NCI-H748 (cell line): ENCODE results near the gene GIT2.

Source experiments
- DNase-seq: peaks from one replicate; lab custom pipeline; 2025; ENCODE audit not compliant: unreplicated experiment; lab: John Stamatoyannopoulos, UW

GIT2 gene

DNA sequence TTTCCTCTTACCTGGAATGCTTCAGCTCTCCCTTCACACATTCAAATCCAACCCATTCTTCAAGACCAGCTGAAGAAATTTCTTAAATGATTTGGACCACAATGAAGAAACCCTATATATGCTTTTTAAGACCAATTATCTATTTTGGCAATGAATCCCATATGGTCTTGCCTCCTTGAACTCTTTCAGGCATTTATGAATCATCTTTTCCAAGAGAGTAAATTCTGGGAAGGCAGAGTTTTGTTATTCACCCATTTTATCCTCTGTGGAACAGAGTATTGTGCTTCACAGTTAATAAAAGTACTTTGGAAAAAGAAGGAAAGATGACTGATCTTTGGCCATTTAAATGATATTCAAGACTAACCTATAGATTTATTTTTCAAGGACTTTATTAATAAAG is 14.0 kb downstream of the GIT2 start:
- no peak for DNase-seq

- DNase-seq = no peak
Measured at GRCh38 chr12:109981311-109981710, 14.9 kb downstream of the GIT2 start.

DNA sequence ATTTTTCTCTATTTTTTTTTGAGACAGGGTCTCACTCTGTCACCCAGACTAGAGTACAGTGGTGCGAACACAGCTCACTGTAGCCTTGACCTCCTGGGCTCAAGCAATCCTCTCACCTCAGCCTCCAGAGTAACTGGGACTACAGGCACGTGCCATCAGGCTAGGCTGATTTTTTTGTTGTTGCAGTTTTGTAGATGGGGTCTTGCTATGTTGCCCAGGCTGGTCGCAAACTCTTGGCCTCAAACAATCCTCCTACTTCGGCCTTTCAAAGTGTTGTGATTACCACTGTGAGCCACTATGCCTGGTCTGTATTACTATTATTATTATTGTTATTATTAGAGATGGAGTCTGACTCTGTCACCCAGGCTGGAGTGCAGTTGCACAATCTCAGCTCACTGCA is 23.3 kb downstream of the GIT2 start:
- no peak for DNase-seq

DNA sequence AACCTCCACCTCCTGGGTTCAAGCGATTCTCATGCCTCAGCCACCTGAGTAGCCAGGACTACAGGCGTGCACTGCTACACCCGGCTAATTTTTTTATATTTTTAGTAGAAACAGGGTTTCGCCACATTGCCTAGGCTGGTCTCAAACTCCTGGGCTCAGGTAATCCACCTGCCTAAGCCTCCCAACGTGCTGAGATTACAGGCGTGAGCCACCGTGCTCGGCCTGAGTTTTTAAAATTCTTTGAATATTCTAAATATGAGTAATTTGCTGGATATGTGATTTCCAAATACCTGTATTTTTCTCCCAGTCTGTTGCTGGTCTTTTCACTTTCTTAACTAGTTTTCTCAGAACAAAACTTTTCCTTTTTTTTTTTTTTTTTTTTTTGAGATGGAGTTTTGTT is 27.4 kb downstream of the GIT2 start:
- DNase-seq = no peak

DNA sequence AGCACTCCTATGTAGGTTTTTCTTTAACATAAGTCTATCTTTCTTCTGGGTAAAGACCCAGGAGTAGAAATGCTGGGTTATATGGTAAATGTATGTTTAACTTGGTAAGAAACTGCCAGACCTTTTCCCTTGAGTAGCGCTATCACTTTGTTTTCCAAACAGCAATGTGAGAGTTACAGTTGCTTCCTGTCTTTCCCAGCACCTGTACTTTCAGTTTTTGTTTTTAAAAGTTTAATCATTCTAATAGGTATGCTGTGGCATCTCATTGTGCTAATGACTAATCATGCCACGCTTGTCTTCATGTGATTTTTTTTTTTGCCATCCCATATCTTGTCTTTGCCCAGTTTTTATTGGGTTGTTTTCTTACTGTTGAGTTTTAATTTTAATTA is 28.1 kb downstream of the GIT2 start:
- DNase-seq = no peak

DNA sequence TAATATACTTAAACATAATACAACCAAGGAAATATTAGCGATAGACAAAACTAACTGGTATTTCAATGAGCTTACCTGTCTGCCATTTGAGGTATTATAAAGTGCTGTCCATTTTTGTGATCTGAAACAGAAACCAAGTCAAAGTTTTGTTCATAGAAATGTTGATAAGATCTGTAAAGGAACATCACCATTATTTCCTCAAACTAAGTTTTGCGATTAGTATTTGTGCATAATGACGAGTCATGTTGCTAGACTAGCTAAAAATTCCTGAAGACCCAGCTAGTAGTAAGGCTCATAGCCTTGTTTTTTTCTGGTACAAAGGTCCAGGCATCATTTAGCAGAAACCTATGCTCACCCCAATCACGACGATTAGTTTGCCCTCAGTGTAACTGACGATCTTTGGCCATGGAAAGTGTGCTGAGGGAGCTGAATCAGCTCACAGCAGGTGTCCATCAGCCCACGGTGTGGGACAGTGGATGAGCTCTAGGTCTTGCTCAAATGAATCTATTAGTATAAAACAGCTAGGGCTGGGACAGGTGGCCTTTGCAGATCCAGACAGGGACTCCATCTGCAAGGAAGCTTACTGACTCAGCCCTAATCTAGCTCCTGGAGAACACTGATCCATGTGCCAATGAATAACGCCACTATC is 28.7 kb downstream of the GIT2 start:
- DNase-seq = no peak

- DNase-seq = no peak
Measured at GRCh38 chr12:109966546-109966945, 29.6 kb downstream of the GIT2 start.

GRCh38 chr12:109963743-109964429 is 32.3 kb downstream of the GIT2 start:
- DNase-seq = no peak

DNA sequence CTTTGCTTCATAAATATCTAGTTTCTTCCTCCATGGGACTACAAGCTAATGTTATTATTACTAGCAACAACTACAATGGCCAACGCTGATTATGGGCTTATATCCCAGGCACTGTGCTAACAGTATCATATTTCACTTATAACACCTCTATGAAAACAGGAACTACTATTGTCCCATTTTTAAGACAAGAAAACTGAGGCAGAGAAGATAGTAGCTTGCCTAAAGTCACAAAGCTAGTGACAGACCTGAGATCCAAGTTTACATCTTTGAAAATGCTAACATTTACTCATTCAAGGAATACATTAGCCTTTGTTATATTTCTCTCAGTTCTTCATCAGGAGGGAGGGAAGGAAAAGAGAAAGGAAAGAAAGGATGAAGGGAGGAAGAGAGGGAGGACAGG is 32.8 kb downstream of the GIT2 start:
- DNase-seq = no peak

DNA sequence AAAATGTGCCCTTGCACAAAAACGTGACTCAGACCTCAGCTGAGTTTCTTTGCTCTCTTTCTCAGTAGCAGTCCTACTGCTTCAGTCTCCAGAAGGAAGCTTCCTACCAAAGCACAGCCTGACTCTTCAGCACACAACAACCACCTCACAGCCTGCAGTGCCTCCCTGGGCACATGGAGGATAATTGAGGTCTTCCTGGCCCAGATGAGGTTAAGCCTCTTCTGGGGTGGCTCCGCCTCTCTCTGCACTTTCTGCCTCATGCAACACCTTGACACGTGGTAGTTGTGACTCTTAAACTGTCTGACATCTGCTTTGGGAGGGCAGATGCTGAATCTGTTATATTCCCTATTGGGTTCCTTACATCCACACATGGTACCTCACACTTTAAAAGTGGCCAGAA is 33.8 kb downstream of the GIT2 start:
- DNase-seq = no peak

GRCh38 chr12:109961612-109962011 is 34.6 kb downstream of the GIT2 start:
- no peak for DNase-seq

DNA sequence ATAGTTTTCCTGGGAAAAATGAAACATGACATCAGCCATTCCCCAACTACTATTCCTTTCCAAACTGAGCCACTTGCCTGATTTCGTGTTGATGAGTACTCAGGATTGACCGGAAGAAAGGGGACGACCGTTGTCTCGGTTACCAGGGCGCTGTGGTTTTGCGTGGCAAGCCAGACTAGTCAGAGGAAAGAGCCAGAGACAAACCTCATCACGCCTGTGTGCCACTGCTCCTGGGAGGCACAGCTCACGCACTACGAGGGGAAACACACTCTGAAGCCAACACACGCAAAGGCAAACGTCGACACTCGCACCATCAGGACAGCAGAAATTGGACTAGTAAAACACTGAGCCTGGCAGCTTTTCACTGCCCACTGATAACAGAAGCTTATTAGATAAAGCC is 35.0 kb downstream of the GIT2 start:
- peak; percentile 8 for DNase-seq

DNA sequence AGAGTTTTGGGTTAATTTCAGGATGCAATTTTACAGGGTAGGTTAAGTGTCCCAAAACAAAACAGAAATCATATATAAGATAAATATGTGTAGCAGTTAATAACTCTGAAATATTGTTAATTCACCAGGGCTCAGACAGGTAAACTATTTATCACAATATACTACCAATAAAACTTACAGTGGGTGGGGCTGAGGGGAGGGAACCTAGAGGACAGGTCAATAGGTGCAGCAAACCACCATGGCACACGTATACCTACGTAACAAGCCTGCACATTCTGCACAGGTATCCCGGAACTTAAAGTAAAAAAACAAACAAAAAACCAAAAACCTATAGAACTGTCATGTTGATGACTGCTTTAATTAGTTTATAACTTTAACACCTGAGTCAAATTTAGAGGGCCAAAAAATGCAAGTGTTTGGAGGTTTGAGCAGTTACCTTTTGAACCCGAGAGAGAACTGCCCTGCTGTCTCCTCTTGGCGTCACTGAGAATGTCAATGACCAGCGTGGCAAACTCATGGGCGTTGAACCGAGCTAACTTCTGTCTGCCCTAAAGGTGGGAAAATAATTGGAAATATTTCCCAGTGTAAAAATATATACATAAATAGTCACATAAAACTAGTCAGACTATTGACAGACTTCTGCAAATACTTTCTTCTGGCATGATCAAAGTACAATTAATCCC is 36.6 kb downstream of the GIT2 start:
- no peak for DNase-seq

DNA sequence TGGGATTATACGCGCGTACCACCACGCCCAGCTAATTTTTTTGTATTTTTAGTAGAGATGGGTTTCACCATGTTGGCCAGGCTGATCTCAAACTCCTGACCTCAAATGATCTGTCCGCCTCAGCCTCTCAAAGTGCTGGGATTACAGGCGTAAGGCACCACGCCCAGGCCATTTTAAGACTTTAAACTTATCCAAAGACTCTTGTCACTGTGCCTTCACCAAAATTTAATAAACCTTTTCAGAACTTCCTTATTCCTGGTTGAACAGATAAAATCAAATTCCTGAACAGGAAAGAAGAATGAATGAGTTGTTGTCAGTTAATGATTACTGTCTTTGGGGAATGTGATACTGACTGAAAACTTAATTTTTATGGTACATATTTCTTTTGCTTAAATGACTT is 37.8 kb downstream of the GIT2 start:
- no peak for DNase-seq

- no peak for DNase-seq
Measured at GRCh38 chr12:109953656-109954055, 42.5 kb downstream of the GIT2 start.

- DNase-seq = no peak
Measured at GRCh38 chr12:109952873-109953272, 43.3 kb downstream of the GIT2 start.

GRCh38 chr12:109952160-109952858 is 43.9 kb downstream of the GIT2 start:
- no peak for DNase-seq

DNA sequence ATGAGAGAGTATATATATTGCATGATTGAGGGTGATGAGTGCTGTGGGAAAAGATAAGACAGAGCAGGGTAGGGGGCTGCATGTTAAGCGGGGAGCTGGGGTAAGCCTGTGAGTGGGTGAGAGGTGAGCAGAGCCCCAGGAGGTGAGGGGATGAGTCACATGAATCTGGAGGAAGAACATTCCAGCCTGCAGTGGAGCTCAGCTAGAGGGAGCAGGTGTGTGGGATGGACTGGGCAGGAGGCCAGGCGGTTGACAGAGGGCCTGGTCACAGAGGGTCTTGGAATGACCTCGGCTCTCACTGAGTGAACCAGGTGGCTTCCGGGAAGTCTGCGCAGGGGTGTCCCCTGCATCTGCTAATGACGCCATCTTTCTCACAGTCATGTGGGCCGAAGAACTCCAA is 44.4 kb downstream of the GIT2 start:
- no peak for DNase-seq

DNA sequence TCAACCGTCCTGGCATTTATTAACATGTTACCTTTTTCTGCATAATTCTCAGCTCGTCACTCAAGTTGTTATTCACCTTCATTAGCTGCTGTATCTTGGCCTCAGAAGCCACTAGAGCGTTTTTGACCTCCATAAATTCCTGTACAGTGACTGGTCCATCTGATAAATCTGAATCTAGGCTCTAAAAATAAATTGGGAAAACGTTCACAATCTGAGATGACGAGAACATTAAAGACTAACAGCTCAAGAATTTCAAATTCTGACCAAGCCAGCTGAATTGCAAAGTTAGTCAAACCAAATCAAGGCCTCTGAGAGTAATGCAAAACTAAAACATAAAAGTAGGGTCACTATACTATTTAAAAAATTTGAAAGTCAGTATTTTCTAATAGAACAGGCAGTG is 45.0 kb downstream of the GIT2 start:
- DNase-seq = no peak

GRCh38 chr12:109950625-109951024 is 45.5 kb downstream of the GIT2 start:
- no peak for DNase-seq

DNA sequence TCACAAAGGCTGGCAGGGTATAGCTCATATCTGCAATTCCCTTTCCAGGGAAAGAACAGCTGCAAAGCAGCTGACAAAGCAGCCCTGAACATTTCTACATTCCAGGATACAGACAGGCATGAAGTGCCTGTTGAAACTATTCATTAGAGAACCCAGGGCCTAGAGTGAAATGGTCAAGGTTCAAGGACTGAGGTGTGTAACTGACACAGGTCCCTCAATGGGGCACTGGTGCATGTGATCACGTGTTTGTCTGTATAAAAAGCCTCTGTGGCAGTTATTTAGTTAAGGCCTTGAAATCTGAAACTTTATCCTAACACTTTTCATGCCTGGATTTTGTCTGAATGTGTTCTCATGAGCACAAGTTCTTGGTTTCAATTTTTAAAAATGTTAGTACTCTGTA is 47.1 kb downstream of the GIT2 start:
- DNase-seq = no peak

- no peak for DNase-seq
Measured at GRCh38 chr12:109948368-109948767, 47.8 kb downstream of the GIT2 start.
